Sciatic nerve (tissue), 2 donors: ENCODE results near the gene PKD1L1. TPM values are rescaled to one million over a fixed set of nuclear protein-coding genes. Genes with fewer than 3 reads are reported as not detected.
"Not testable (repeated sequence)": the region's sequence is repeated elsewhere in the genome, so short reads cannot be mapped to it uniquely, and the experiment has no call there.

Source experiments
- ATAC-seq: fragments of 200-7000 bp; cut with Tn5 transposase; one replicate; pipeline ENCODE4 v1.9.1; 2020; ENCODE audit warnings: mild to moderate bottlenecking, moderate library complexity
- DNase-seq: peaks from one replicate; pipeline ENCODE4 v3.0.0-alpha.2; 2020; ENCODE audit warnings: low spot score
- intact Hi-C: fragments of 100-400 bp; cut with DNase I; formaldehyde crosslinking; loops from one replicate; pipeline ENCODE4 v1.14.2; 2022
- total RNA-seq: library from RNA; stranded (reverse); fragmentation: NEBNext Ultra II Directional; extraction: Animal tissue kit (Norgen Biotek cat#: 25700); gene quantifications from one replicate; pipeline ENCODE4 v1.2.1, GENCODE V29; 2021
- donor health status: DM: no; HTN: no; CAD: no.
- donor health status: DM: no; HTN: no; CAD: no.

The PKD1L1 gene
- total RNA-seq, 1 donor from 2014 or later = 1.5 TPM

GRCh38 chr7:47941136-47941844 is 7.0 kb downstream of the PKD1L1 start:
- no peak for DNase-seq
- ATAC-seq = no peak
- intact Hi-C loops = loop anchor here (10.0 kb wide), 1 partner anchor 164 kb away; no protein-coding TSS in a partner anchor

- intact Hi-C loops = loop anchor here (10.0 kb wide), 1 partner anchor 164 kb away; no protein-coding TSS in a partner anchor
- DNase-seq (no peak), ATAC-seq (peak; percentile 24)
Measured at GRCh38 chr7:47940088-47941013, 7.9 kb downstream of the PKD1L1 start.

- no peak for ATAC-seq
- intact Hi-C loops = loop anchor here (10.0 kb wide), 1 partner anchor 165 kb away; no protein-coding TSS in a partner anchor
- DNase-seq = no peak
Measured at GRCh38 chr7:47939425-47940036, 8.7 kb downstream of the PKD1L1 start.

GRCh38 chr7:47938574-47939165 is 9.6 kb downstream of the PKD1L1 start:
- intact Hi-C loops = no loop called here
- ATAC-seq = no peak
- DNase-seq = no peak

- ATAC-seq (no peak), DNase-seq (no peak)
- intact Hi-C loops = no loop called here
Measured at GRCh38 chr7:47937711-47938573, 10.3 kb downstream of the PKD1L1 start.

- no peak for ATAC-seq
- DNase-seq = no peak
- intact Hi-C loops = no loop called here
Measured at GRCh38 chr7:47937065-47937687, 11.1 kb downstream of the PKD1L1 start.

- ATAC-seq = no peak
- intact Hi-C loops = no loop called here
- DNase-seq = no peak
Measured at GRCh38 chr7:47936323-47936722, 11.9 kb downstream of the PKD1L1 start.

GRCh38 chr7:47935336-47935735 is 12.9 kb downstream of the PKD1L1 start:
- no peak for DNase-seq
- no peak for ATAC-seq
- intact Hi-C loops = no loop called here

GRCh38 chr7:47934831-47935230 is 13.4 kb downstream of the PKD1L1 start:
- intact Hi-C loops = no loop called here
- ATAC-seq (no peak), DNase-seq (no peak)

GRCh38 chr7:47933215-47933614 is 15.1 kb downstream of the PKD1L1 start:
- no peak for DNase-seq
- intact Hi-C loops = no loop called here
- ATAC-seq = no peak

GRCh38 chr7:47932466-47933037 is 15.7 kb downstream of the PKD1L1 start:
- ATAC-seq = peak; percentile 12
- DNase-seq = no peak
- intact Hi-C loops = no loop called here

GRCh38 chr7:47932016-47932415 is 16.2 kb downstream of the PKD1L1 start:
- ATAC-seq (peak; percentile 19), DNase-seq (no peak)
- intact Hi-C loops = no loop called here

GRCh38 chr7:47931005-47932004 is 17.0 kb downstream of the PKD1L1 start:
- intact Hi-C loops = no loop called here
- ATAC-seq (no peak), DNase-seq (no peak)

- no peak for ATAC-seq
- intact Hi-C loops = no loop called here
- no peak for DNase-seq
Measured at GRCh38 chr7:47924266-47924665, 24.0 kb downstream of the PKD1L1 start.

- intact Hi-C loops, ATAC-seq, DNase-seq: not testable (repeated sequence)
Measured at GRCh38 chr7:47923081-47923875, 25.0 kb downstream of the PKD1L1 start.

- intact Hi-C loops, DNase-seq, ATAC-seq: not testable (repeated sequence)
Measured at GRCh38 chr7:47916514-47916913, 31.8 kb downstream of the PKD1L1 start.
